ENCODE results near the gene TIAM2. TPM values are rescaled to one million over a fixed set of nuclear protein-coding genes. Genes with fewer than 3 reads are reported as not detected.

TIAM2 gene
- total RNA-seq, 1 experiment from 2014 or later: 9.1 TPM

GRCh38 chr6:155273431-155273830 lies 278.3 kb downstream of the TIAM2 start:
- ChIA-PET POLR2A (ENCODE audit: low non-redundant PET) (no interaction called here), CTCF (no interaction called here)
- peak; percentile 48 for DNase-seq (ENCODE audit: low spot score)
- intact Hi-C loops (cut with micrococcal nuclease; ENCODE audit: unreplicated experiment): no loop called here
- Histone ChIP-seq H3K4me1 (ENCODE audit: insufficient read depth, low read length, poor library complexity, severe bottlenecking) (peaks cover 31% of the 10 kb centered on the region), H3K27ac (ENCODE audit: low read depth, low read length, poor library complexity, severe bottlenecking) (peak overlapping the region; percentile 35), H3K9me3 (ENCODE audit: low read depth, low read length, poor library complexity, severe bottlenecking) (no peaks in the 10 kb centered on the region), H3K36me3 (ENCODE audit: insufficient read depth, low read length, poor library complexity, severe bottlenecking) (peaks cover 10% of the 10 kb centered on the region), H3K4me3 (ENCODE audit: low read depth, low read length, poor library complexity, severe bottlenecking) (no peak overlapping the region), H3K27me3 (replicated peaks; ENCODE audit: insufficient read depth, low read depth, low read length, poor library complexity) (no peaks in the 10 kb centered on the region)
- TF ChIP-seq, protein P1, sequence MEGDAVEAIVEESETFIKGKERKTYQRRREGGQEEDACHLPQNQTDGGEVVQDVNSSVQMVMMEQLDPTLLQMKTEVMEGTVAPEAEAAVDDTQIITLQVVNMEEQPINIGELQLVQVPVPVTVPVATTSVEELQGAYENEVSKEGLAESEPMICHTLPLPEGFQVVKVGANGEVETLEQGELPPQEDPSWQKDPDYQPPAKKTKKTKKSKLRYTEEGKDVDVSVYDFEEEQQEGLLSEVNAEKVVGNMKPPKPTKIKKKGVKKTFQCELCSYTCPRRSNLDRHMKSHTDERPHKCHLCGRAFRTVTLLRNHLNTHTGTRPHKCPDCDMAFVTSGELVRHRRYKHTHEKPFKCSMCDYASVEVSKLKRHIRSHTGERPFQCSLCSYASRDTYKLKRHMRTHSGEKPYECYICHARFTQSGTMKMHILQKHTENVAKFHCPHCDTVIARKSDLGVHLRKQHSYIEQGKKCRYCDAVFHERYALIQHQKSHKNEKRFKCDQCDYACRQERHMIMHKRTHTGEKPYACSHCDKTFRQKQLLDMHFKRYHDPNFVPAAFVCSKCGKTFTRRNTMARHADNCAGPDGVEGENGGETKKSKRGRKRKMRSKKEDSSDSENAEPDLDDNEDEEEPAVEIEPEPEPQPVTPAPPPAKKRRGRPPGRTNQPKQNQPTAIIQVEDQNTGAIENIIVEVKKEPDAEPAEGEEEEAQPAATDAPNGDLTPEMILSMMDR (conservative IDR thresholded peaks at IDR 0.05; ENCODE audit: low read depth, low read length): no peak
- no peak for TF ChIP-seq EZH2 (IDR thresholded peaks at IDR 0.05; ENCODE audit: borderline replicate concordance, low read depth, low read length, poor library complexity, severe bottlenecking)
- BruUV-seq (replicated peaks): no TSS peak

- DNase-seq (ENCODE audit: low spot score): no peak
- no TSS peak for BruUV-seq (replicated peaks)
- Histone ChIP-seq H3K27me3 (replicated peaks; ENCODE audit: insufficient read depth, low read depth, low read length, poor library complexity) (no peaks in the 10 kb centered on the region), H3K27ac (ENCODE audit: low read depth, low read length, poor library complexity, severe bottlenecking) (no peak overlapping the region), H3K36me3 (ENCODE audit: insufficient read depth, low read length, poor library complexity, severe bottlenecking) (peaks cover 10% of the 10 kb centered on the region), H3K4me3 (ENCODE audit: low read depth, low read length, poor library complexity, severe bottlenecking) (no peak overlapping the region), H3K9me3 (ENCODE audit: low read depth, low read length, poor library complexity, severe bottlenecking) (no peaks in the 10 kb centered on the region), H3K4me1 (ENCODE audit: insufficient read depth, low read length, poor library complexity, severe bottlenecking) (peaks cover 31% of the 10 kb centered on the region)
- POLR2A ChIA-PET (ENCODE audit: low non-redundant PET): no interaction called here
- CTCF ChIA-PET: no interaction called here
- intact Hi-C loops (cut with micrococcal nuclease; ENCODE audit: unreplicated experiment): no loop called here
- no peak for TF ChIP-seq EZH2 (IDR thresholded peaks at IDR 0.05; ENCODE audit: borderline replicate concordance, low read depth, low read length, poor library complexity, severe bottlenecking)
- TF ChIP-seq, protein P1 (conservative IDR thresholded peaks at IDR 0.05; ENCODE audit: low read depth, low read length): no peak
These were observed 279.0 kb downstream of the TIAM2 start for GRCh38 chr6:155274106-155274505.

DNA sequence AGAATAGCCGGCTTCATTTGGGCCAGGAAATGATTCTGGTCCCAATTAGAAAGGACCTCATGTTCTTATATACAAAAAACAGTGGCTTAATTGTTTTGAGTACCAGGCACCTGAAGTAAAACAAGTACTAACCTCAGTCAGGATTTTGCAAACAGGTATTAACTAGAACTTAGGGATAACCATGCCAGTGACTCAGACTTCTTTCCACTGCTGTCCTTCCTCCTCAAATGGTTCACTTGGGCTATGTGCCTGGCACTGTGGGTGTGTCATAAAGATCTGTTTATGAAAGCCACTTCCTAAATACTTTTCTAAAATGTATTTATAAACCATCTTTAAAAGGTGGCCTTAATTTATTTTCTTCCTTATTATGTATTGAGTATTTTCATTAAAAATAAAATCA lies 279.4 kb downstream of the TIAM2 start:
- intact Hi-C loops (cut with micrococcal nuclease; ENCODE audit: unreplicated experiment): no loop called here
- BruUV-seq (replicated peaks): no TSS peak
- Histone ChIP-seq H3K4me3 (ENCODE audit: low read depth, low read length, poor library complexity, severe bottlenecking) (no peak overlapping the region), H3K9me3 (ENCODE audit: low read depth, low read length, poor library complexity, severe bottlenecking) (no peaks in the 10 kb centered on the region), H3K27ac (ENCODE audit: low read depth, low read length, poor library complexity, severe bottlenecking) (no peak overlapping the region), H3K36me3 (ENCODE audit: insufficient read depth, low read length, poor library complexity, severe bottlenecking) (peaks cover 10% of the 10 kb centered on the region), H3K27me3 (replicated peaks; ENCODE audit: insufficient read depth, low read depth, low read length, poor library complexity) (no peaks in the 10 kb centered on the region), H3K4me1 (ENCODE audit: insufficient read depth, low read length, poor library complexity, severe bottlenecking) (peaks cover 31% of the 10 kb centered on the region)
- no peak for DNase-seq (ENCODE audit: low spot score)
- POLR2A ChIA-PET (ENCODE audit: low non-redundant PET): no interaction called here
- TF ChIP-seq EZH2 (IDR thresholded peaks at IDR 0.05; ENCODE audit: borderline replicate concordance, low read depth, low read length, poor library complexity, severe bottlenecking): no peak
- TF ChIP-seq, protein P1 (conservative IDR thresholded peaks at IDR 0.05; ENCODE audit: low read depth, low read length): no peak
- CTCF ChIA-PET: no interaction called here

Measured in A673 (cell line).